GM12875 (cell line): ENCODE data around the gene SLC9A3.

ENCODE experiments used
- H3K4me3 ChIP-seq: one replicate; pipeline ENCODE4 v1.5.1; 2011; ENCODE audit warnings: low read depth, low read length, control low read depth
- TF ChIP-seq, protein P1 (sequence below): IDR thresholded peaks from 2 replicates; pipeline ENCODE4 v1.5.1; 2011; ENCODE audit warnings: low read depth, mild to moderate bottlenecking, control low read depth, inconsistent platforms, low read length, moderate library complexity, borderline replicate concordance; ENCODE audit not compliant: insufficient read depth

Gene SLC9A3

DNA sequence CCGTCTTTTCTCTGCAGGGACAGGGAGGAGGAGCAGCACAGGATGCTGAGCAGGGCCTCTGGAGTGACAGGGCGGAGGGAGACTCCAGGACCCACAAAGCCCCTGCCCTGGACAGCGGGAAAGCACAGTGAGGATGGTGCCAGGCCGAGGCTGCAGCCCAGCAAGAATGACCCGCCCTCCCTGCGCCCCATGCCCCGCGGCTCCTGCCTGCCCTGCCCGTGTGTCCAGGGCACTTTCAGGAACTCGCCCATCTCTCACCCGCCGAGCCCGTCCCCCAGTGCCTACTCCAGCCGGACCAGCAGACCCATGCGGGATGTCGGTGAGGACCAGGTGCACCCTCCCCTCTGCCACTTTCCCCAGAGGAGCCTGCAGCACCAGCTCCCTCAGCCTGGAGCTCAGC lies 90.4 kb downstream of the SLC9A3 start:
- TF ChIP-seq, protein P1, sequence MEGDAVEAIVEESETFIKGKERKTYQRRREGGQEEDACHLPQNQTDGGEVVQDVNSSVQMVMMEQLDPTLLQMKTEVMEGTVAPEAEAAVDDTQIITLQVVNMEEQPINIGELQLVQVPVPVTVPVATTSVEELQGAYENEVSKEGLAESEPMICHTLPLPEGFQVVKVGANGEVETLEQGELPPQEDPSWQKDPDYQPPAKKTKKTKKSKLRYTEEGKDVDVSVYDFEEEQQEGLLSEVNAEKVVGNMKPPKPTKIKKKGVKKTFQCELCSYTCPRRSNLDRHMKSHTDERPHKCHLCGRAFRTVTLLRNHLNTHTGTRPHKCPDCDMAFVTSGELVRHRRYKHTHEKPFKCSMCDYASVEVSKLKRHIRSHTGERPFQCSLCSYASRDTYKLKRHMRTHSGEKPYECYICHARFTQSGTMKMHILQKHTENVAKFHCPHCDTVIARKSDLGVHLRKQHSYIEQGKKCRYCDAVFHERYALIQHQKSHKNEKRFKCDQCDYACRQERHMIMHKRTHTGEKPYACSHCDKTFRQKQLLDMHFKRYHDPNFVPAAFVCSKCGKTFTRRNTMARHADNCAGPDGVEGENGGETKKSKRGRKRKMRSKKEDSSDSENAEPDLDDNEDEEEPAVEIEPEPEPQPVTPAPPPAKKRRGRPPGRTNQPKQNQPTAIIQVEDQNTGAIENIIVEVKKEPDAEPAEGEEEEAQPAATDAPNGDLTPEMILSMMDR: no peak
- H3K4me3 ChIP-seq: no peak overlapping the region

DNA sequence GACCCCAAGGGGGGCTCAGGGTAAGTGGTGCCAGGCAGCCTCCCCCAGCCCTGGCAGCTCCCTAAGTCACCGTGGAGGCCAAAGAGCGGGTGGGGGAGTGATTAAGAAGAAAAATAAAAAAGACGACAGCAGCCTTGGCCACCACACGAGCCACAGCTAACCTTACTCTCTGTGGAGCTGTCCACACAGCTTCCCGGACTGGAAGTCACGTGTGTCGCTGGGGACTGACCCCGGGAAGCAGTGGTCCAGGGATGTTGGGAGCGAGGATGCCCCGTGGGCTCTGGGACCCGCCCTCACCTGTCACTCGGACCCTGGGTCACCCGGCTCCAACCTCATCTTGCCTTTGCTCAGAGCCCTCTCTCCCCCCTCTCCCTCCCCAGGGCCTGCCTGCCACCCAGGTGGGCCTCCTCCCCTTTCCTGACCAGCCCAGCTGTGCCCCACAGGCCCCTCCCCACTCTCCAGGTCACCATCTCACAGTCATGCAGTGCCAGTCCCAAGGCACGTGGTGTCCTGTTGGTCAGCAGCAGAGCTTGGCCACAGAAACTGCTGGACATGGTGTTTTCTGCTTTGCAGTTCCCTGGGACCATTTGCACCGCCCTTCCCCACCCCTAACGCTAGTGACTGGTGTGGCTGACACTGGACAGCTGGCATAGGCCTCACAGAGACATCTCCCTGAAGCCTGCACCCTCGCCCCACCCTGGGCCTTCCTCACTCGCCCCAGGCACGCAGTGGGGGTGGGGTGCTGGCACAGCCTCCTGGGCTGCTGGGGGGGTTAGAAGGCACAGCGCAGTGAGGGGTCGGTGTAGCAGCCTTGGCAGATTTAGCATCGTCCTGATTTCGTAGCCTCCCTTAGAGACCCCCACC lies 91.1 kb downstream of the SLC9A3 start:
- H3K4me3 ChIP-seq: no peak overlapping the region
- TF ChIP-seq, protein P1: no peak

DNA sequence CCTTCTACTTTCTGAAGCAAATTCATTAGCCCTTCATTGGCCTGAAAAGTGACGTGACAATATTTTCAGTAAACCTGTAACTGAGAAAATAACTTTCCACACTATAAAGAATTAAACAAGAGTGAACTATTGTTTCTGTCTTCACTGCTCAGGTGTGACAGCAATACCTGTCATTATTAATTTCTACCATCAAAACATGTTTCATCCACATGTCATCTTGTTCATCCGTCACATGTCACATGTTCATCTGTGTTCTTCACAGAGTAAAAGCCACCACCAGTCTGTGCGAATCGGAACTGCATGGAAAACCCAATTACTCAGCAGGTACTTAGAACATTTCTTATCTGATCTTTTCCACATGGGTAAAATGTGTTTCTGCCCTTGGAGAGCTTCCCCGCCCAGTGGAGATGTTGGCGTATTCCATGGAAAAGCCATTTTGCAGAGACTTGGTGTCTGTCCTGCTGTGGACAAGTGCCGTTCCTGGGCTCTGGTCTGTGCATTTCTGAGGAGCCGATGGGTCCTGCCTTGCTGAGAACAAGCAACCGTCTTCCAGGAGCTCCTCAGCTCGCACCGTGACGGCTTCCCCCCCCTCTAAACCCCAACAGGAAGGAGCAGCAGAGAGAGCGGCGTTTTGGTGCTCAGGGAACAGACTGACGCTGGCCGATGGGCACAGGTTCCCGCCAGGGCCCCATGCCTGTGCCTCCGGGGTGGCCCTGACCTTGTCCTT lies 91.9 kb downstream of the SLC9A3 start:
- no peak overlapping the region for H3K4me3 ChIP-seq
- TF ChIP-seq, protein P1: no peak

DNA sequence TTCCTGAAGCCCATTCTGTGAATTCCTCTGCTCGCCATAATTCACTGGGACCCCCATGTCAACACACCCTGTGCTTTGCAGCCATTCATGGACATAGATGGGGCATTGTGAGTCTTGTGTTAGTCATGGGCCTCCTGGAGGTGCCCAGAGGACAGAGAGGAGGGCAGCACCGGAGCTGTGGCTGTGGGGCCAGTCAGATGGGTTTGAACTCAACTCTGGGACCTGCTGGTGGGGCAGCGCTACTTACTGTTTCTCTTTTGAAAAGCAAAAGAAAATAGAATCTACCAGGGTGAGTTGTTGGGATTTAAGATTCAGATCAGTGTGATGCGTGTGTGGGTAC lies 92.6 kb downstream of the SLC9A3 start:
- TF ChIP-seq, protein P1: no peak
- H3K4me3 ChIP-seq: no peak overlapping the region

DNA sequence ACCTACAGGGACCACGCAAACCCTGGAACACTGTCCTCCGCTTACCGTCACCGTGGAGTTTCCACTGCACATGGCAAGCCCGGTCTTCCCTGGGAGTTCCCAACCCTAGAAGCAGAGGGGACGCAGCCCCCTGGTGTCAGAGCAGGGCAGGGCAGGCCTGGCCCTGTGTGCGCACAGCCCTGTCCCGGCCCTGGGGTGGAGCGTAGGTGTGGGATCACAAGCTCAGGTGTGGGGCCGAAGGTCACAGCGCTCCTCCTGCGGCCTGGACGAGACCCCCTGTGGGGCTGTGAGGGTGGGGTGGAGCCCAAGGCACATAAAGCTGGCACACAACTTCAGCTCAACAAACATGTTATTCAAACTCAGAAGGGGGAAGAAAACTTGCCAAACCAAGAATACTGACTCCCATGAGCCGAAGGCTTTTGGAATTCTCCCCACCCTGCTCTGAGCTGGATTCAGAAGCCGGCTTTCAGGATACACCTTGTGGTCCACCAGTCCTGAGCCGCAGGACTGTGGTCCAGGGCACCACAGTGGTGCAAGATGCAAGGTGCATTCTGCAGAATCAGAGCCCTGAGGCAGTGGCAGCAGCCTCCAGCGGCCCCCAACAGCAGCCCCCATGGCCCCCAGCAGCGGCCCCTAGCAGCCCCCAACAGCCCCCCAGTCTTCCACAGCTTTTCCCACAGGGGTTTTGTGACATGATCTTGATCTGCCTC lies 93.1 kb downstream of the SLC9A3 start:
- no peak overlapping the region for H3K4me3 ChIP-seq
- TF ChIP-seq, protein P1: peak; percentile 91

DNA sequence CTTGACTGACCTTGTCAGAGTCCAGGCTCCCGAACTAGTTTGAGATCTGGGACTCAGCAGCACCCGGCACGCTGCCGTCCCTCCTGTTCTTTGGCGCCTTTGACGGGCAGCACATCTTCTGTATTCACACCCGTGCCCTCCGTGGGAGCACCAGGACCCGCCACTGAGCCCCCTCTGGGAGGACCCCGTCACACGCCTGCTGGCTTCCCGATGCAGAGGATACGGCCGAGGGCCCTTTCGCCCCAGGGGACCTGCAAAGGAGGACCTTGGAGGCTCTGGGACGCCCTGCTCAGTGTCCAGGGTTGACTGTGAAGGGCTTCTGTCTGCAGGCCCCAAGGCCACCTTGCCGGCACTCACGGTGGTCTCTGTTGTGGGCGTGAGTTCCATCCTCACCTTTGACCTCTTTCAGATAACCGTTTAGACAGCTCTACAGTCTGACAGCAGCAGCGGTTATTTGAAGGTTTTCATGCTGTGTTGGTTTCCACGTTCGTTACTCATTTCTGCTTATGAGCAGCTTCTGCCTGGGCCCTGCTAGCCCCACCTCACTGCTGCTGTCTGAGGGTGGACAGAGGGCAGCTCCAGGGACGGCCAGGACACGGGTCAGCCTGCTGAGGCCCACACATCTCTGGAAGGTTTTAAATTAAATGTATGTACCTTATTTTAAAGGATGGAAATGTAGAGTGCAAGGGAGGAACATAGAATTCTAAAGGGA lies 93.9 kb downstream of the SLC9A3 start:
- H3K4me3 ChIP-seq: no peak overlapping the region
- TF ChIP-seq, protein P1: no peak
